Mesendoderm (in vitro differentiated cells): ENCODE results near the gene DDIT4.
A peak's percentile ranks its signal among the peaks of the same experiment; 100 is the strongest.
"Not testable (repeated sequence)": the region's sequence is repeated elsewhere in the genome, so short reads cannot be mapped to it uniquely, and the experiment has no call there.

Source experiments
- DNase-seq: peaks from one replicate; pipeline ENCODE4 v3.0.0; 2013
- H2AK5ac ChIP-seq: 2 replicates; pipeline ENCODE4 v1.6.1; 2013; ENCODE audit warnings: low read length, inconsistent platforms
- H2BK120ac ChIP-seq: 2 replicates; pipeline ENCODE4 v1.6.1; 2013; ENCODE audit warnings: low read depth, mild to moderate bottlenecking, low read length, moderate library complexity, mixed read lengths
- H2BK15ac ChIP-seq: replicated peaks from 2 replicates; pipeline ENCODE4 v1.6.1; 2013; ENCODE audit warnings: low read depth, mild to moderate bottlenecking, moderate library complexity
- H2BK5ac ChIP-seq: 2 replicates; pipeline ENCODE4 v1.6.1; 2013; ENCODE audit warnings: low read length, inconsistent platforms
- H3K18ac ChIP-seq: 2 replicates; pipeline ENCODE4 v1.6.1; 2013; ENCODE audit warnings: mild to moderate bottlenecking, low read length, mixed read lengths
- H3K23ac ChIP-seq: one replicate; pipeline ENCODE4 v1.6.1; 2013; ENCODE audit warnings: low read length
- H3K27ac ChIP-seq: 2 replicates; pipeline ENCODE4 v1.5.1; 2013; ENCODE audit warnings: low read depth, mild to moderate bottlenecking, inconsistent platforms, low read length, moderate library complexity
- H3K27me3 ChIP-seq: 2 replicates; pipeline ENCODE4 v1.6.1; 2013; ENCODE audit warnings: low read length, control low read depth, mild to moderate bottlenecking, inconsistent platforms; ENCODE audit not compliant: insufficient read depth, poor library complexity
- H3K36me3 ChIP-seq: 2 replicates; pipeline ENCODE4 v1.6.1; 2013; ENCODE audit warnings: low read length, inconsistent platforms; ENCODE audit not compliant: control insufficient read depth, insufficient read depth
- H3K4ac ChIP-seq: one replicate; pipeline ENCODE4 v1.6.1; 2013; ENCODE audit warnings: low read depth, mild to moderate bottlenecking, low read length, moderate library complexity
- H3K4me1 ChIP-seq: 2 replicates; pipeline ENCODE4 v1.6.1; 2013; ENCODE audit warnings: low read depth, low read length, inconsistent platforms; ENCODE audit not compliant: control insufficient read depth
- H3K4me2 ChIP-seq: 2 replicates; pipeline ENCODE4 v1.6.1; 2013; ENCODE audit warnings: low read length
- H3K4me3 ChIP-seq: 2 replicates; pipeline ENCODE4 v1.5.1; 2013; ENCODE audit warnings: mild to moderate bottlenecking, low read length
- H3K56ac ChIP-seq: one replicate; pipeline ENCODE4 v1.6.1; 2013; ENCODE audit warnings: low read length
- H3K79me1 ChIP-seq: 2 replicates; pipeline ENCODE4 v1.6.1; 2013; ENCODE audit warnings: low read length, inconsistent platforms
- H3K79me2 ChIP-seq: 2 replicates; pipeline ENCODE4 v1.6.1; 2013; ENCODE audit warnings: mild to moderate bottlenecking, low read length; ENCODE audit not compliant: control insufficient read depth, insufficient read depth
- H3K9ac ChIP-seq: 2 replicates; pipeline ENCODE4 v1.6.1; 2013; ENCODE audit warnings: low read length, inconsistent platforms
- H4K5ac ChIP-seq: one replicate; pipeline ENCODE4 v1.6.1; 2013; ENCODE audit warnings: low read length
- H4K8ac ChIP-seq: one replicate; pipeline ENCODE4 v1.6.1; 2013; ENCODE audit warnings: low read depth, mild to moderate bottlenecking, control low read depth, low read length, moderate library complexity
- WGBS: extraction: QIAGEN DNeasy Blood & Tissue Kit; methylation state at CpG from one replicate; pipeline ENCODE4 v1.1.7; 2013; ENCODE audit warnings: low lambda C conversion rate, missing lambda C conversion rate; ENCODE audit not compliant: insufficient coverage; ENCODE audit errors: extremely low coverage; 5-methylcytosine and 5-hydroxymethylcytosine counted together

DDIT4 gene

DNA sequence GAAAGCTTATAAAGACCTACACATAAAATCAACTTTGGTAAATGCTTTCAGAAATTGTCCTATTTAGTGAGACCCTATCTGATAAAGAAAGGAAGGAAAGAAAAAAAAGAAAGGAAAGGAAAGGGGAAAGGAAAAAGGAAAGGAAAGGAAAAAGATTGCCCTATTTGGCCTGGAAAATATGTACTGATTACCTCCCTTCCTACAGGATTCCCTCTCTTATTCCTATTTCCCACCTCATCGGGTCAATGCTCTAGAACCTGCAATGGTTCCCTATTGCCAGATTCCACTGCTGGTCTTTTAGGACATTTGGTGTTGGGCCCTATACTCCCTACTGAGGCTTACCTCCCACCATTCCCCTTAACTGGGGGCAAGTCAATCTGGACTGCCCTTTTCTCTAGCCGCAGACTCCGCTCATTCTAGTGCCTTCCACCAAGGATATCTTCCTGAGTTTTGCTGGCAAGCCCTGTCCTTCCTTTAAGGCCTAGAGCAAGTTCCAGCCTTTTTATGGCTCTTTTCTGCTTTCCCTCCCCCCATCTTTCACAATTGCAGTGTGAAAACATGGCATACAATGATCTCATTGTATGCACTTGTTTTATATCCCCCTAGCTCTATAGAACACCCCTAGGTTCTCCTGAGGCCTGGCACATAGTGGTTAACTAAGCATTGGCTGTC, 4.4 kb downstream of the DDIT4 start:
- Histone ChIP-seq H3K56ac (no peak overlapping the region), H3K79me1 (peaks cover 5% of the 10 kb centered on the region), H3K9ac (no peak overlapping the region), H3K18ac (no peak overlapping the region), H4K5ac (no peak overlapping the region), H3K36me3 (no peaks in the 10 kb centered on the region), H2BK15ac (no peak overlapping the region), H3K27ac (no peak overlapping the region), H2AK5ac (no peak overlapping the region), H3K4me2 (no peak overlapping the region), H3K4me3 (no peak overlapping the region), H3K27me3 (no peaks in the 10 kb centered on the region), H3K23ac (no peak overlapping the region), H3K4me1 (peaks cover 1% of the 10 kb centered on the region), H4K8ac (no peak overlapping the region), H2BK120ac (no peak overlapping the region), H3K4ac (no peak overlapping the region), H3K79me2 (peaks cover 10% of the 10 kb centered on the region), H2BK5ac (no peak overlapping the region)
- peak; percentile 52 for DNase-seq
- WGBS, result no CpG with 5 or more reads among the region's 3 CpGs

DNA sequence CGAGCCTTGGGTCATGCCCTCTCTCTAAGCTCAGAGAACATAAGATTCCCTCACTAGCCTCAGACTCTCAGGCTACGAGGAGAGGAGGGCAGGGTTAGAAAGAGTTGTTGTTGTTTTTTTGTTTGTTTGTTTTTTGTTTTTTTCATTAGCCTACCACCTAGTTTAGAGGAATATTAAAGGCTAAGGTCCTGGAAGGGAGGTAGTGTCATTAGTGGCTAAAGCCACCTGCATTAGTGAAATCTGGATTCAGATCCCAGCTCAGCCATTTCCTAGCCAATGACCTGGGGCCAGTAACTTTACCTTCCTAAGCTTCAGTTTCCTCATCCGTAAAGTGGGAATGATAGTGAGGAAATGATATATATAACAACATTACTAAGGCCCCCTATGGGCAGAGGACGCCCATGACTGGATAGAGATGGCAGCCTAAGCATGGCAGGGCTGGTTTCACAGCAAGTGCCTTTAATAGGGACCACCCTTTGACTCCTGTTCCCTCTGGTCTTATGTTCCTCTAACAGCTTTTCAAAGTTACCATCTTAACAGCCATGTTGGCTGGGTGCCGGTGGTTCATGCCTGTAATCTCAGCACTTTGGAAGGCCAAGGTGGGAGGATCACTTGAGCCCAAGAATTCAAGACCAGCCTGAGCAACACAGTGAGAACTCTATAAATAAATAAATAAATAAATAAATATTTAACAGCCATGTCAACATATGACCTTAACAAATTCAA, 5.1 kb downstream of the DDIT4 start:
- no peak overlapping the region for H3K4ac ChIP-seq
- H3K36me3 ChIP-seq, result no peaks in the 10 kb centered on the region
- H3K79me1 ChIP-seq, result peaks cover 5% of the 10 kb centered on the region
- no peak overlapping the region for H3K9ac ChIP-seq
- H2BK15ac ChIP-seq, result no peak overlapping the region
- H3K27ac ChIP-seq, result no peak overlapping the region
- no peak for DNase-seq
- no peak overlapping the region for H2BK120ac ChIP-seq
- no peak overlapping the region for H2BK5ac ChIP-seq
- peaks cover 10% of the 10 kb centered on the region for H3K79me2 ChIP-seq
- H4K5ac ChIP-seq, result no peak overlapping the region
- H3K4me1 ChIP-seq, result peaks cover 1% of the 10 kb centered on the region
- no CpG with 5 or more reads among the region's 5 CpGs for WGBS
- H3K18ac ChIP-seq, result no peak overlapping the region
- no peak overlapping the region for H2AK5ac ChIP-seq
- H3K56ac ChIP-seq, result no peak overlapping the region
- H3K4me3 ChIP-seq, result no peak overlapping the region
- H3K27me3 ChIP-seq, result no peaks in the 10 kb centered on the region
- no peak overlapping the region for H3K4me2 ChIP-seq
- H4K8ac ChIP-seq, result no peak overlapping the region
- H3K23ac ChIP-seq, result no peak overlapping the region

DNA sequence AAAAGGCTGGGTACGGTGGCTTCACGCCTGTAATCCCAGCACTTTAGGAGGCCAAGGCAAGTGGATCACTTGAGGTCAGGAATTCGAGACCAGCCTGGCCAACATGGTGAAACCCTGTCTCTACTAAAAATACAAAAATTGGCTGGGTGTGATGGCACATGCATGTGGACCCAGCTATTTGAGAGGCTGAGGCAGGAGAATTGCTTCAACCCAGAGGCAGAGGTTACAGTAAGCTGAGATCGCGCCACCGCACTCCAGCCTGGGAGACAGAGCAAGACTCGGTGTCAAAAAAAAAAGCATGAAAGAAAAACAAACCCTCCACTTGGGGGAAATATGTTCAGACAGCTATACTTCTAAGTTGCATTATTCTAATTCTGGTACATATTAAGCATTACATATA, 5.9 kb downstream of the DDIT4 start:
- not testable (repeated sequence) for H3K79me1 ChIP-seq, H2BK15ac ChIP-seq, H2BK120ac ChIP-seq, H3K4ac ChIP-seq, H3K18ac ChIP-seq, H3K9ac ChIP-seq, H2AK5ac ChIP-seq, H3K27me3 ChIP-seq, H3K4me1 ChIP-seq, H4K8ac ChIP-seq, H3K36me3 ChIP-seq, H3K79me2 ChIP-seq, H2BK5ac ChIP-seq, H3K27ac ChIP-seq, H4K5ac ChIP-seq, H3K23ac ChIP-seq, H3K4me2 ChIP-seq, DNase-seq, H3K56ac ChIP-seq, H3K4me3 ChIP-seq
- no CpG with 5 or more reads among the region's 7 CpGs for WGBS

DNA sequence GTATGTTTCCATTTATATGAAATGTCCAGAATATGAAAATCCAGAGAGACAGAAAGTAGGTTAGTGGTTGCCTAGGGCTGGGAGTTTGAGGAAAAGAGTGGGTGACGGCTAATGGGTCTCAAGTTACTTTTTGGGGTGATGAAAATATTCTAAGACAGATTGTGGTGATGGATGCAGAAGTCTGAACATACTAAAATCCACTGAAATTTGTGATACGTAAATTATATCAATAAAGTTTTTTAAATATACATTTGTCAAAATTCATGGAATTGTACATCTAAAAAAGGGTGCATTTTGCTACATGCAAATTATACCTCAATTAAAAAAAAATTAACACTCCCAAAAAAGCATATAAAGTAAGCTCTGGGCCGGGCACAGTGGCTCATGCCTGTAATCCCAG, 9.4 kb downstream of the DDIT4 start:
- Histone ChIP-seq H2AK5ac (no peak overlapping the region), H3K56ac (no peak overlapping the region), H3K79me2 (no peaks in the 10 kb centered on the region), H3K79me1 (no peaks in the 10 kb centered on the region), H2BK5ac (no peak overlapping the region), H3K4ac (no peak overlapping the region), H3K4me1 (no peaks in the 10 kb centered on the region), H3K4me2 (no peak overlapping the region), H2BK120ac (no peak overlapping the region), H3K27ac (no peak overlapping the region), H3K4me3 (no peak overlapping the region), H4K8ac (no peak overlapping the region), H3K9ac (no peak overlapping the region), H4K5ac (no peak overlapping the region), H3K27me3 (no peaks in the 10 kb centered on the region), H2BK15ac (no peak overlapping the region), H3K18ac (no peak overlapping the region), H3K23ac (no peak overlapping the region), H3K36me3 (no peaks in the 10 kb centered on the region)
- no peak for DNase-seq
- WGBS, result no CpG with 5 or more reads among the region's 3 CpGs

DNA sequence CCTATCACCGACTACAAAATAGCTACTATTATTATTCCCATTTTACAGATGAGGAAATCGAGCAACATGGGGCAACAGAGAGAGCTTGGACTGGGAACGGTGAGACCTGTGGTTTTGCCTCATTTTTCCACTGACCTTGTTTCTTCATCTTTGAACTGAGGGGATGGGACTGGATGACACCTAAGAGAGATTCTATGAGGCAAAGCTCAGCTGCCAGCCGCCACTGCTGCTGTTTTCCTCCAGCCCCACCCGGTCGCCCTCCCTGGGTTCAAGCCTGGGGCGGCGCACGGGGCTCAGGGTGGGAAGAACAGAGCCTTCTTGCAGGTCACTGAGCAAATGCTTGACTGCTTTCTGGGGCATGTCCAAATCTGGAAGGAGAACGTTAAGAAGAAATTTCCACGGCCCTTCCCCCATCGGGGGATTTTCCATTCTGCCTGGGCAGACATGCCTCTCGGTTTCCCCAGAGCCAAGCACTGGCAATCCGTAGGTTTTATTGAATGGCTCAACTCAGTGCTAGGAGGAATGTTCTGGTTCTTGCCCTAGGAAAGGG, 12.3 kb downstream of the DDIT4 start:
- H3K18ac ChIP-seq, result no peak overlapping the region
- WGBS, result no CpG with 5 or more reads among the region's 14 CpGs
- H3K9ac ChIP-seq, result no peak overlapping the region
- no peak overlapping the region for H3K27ac ChIP-seq
- no peak overlapping the region for H3K4me3 ChIP-seq
- no peak overlapping the region for H3K4me2 ChIP-seq
- no peak overlapping the region for H3K4ac ChIP-seq
- H2BK15ac ChIP-seq, result no peak overlapping the region
- no peaks in the 10 kb centered on the region for H3K79me2 ChIP-seq
- DNase-seq, result no peak
- H3K4me1 ChIP-seq, result no peaks in the 10 kb centered on the region
- H2BK5ac ChIP-seq, result no peak overlapping the region
- H3K23ac ChIP-seq, result no peak overlapping the region
- no peak overlapping the region for H4K8ac ChIP-seq
- H2AK5ac ChIP-seq, result no peak overlapping the region
- no peak overlapping the region for H2BK120ac ChIP-seq
- H3K27me3 ChIP-seq, result no peaks in the 10 kb centered on the region
- H3K56ac ChIP-seq, result no peak overlapping the region
- no peaks in the 10 kb centered on the region for H3K79me1 ChIP-seq
- no peak overlapping the region for H4K5ac ChIP-seq
- no peaks in the 10 kb centered on the region for H3K36me3 ChIP-seq
